GM19372 (cell line): ENCODE data around the gene OR52E2.

Source experiments
- ATAC-seq: cut with Tn5 transposase; IDR thresholded peaks from one replicate; pipeline ENCODE4 v1.9.1; 2021; ENCODE audit warnings: mild to moderate bottlenecking, low read depth, moderate library complexity; ENCODE audit not compliant: unreplicated experiment

OR52E2 gene

DNA sequence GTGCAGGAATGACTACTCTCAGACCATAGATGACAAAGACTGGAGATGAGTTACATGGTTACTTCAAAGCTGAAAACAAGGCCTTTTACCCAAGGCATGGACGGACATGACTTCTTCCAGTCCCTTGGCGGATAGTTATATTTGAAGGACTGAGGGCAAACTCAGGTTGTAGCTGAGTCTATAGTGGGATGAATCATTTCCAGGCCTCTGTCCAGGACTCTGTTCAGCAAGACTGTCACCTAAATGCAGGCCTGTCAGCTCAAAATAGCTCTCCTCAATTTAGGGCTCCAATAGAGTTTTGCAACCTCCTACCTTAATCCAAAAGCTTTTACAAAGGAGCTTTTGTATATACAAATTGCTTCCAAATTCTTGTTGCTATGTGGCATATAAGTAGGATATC lies 37.4 kb downstream of the OR52E2 start:
- no peak for ATAC-seq

DNA sequence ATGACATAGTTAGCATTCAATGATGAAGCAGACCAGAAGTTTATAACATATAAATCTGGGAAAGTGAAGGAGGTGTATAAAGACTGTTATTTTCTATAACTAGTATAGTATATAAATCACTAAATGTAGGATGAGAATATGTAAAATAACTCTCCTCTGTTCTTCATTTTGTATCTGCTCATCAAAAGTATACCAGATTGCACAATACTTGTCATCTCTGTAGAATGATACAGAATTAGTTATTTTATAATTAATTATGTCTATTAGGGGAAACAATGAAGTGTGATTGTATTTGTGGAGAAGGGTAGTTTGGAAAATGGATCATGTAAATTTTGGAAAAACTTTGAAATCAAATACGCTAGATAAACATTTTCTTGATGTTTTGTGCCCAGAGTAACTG lies 46.4 kb downstream of the OR52E2 start:
- ATAC-seq, result no peak

DNA sequence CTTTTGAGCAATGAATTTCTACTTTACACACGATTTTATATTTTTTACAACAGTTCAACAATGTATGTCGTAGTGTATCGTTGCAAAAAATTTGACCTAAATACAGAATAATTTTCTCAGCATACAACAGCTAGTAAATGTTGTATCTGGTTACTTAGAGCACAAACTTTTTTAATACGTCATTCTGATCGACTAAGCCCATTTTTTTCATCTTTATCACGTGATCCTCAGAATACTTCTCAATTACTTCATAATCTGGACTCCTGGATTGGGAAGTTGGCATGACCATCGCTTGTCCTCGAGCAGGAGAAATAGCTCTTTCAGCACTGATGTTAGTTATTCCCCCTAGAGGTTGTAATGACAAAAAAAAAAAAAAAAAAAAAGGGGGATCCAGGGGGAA lies 48.2 kb downstream of the OR52E2 start:
- no peak for ATAC-seq
